ENCODE measurements around the gene MINDY2.

MINDY2 gene

DNA sequence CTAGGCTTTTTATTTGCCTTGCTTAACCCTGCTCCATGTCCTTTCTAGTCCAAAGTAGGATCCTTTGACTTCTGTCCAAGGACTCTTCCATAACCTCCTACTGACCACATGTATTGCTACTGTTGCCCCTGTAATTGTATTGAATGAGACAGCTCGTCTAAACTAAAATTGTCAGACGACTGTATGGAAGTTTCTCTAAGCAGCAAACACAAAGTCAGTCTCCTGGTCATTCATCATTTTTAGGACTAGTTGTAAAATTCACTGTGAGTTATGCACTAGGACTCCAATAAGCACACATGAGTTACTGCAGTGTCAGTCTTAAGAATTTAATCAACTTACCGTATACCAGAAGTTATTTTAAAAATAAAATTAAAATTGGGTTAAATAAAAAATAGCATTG lies 129.5 kb downstream of the MINDY2 start:
- TF ChIP-seq ZBTB7A (IDR thresholded peaks at IDR 0.05; ENCODE audit: low read depth) (no peak), CREB1 (IDR thresholded peaks at IDR 0.05; ENCODE audit: low read depth) (no peak), NFIC (IDR thresholded peaks at IDR 0.05) (no peak)

DNA sequence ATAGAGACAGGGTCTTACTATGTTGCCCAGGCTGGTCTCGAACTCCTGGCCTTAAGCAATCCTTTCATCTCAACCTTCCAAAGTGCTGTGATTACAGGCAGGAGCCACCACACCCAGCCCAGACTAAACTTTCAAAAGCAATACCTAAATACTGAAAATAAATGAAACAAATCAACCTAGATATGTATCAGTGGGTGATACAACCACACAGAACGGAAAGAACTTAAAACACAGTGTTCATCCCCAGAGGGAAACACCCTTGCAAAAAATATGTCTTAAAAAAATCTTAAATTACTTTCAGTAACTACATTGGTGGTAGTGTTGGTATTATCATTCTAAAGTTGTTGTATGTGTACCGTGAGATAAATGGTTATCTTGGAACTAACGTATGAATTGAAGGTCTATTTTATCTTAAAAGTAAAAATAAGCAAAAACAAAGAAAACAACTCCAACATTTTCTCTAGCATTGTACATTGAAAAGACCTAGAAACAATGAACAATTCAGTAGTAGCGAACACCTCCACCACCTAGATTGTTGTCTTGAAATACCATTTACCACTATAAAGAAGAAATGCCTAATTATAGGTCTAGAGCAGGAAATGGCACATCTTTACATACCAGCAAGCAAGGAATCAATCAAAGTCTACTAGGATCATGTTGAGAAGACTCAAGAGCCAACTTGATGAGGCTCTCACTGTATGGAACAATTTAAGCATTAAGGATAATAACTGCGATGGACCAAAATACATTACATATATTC lies 137.6 kb downstream of the MINDY2 start:
- TF ChIP-seq TAF1 (IDR thresholded peaks at IDR 0.05; ENCODE audit: low read depth): no peak
- no peak for TF ChIP-seq CREB1 (IDR thresholded peaks at IDR 0.05; ENCODE audit: low read depth)
- TF ChIP-seq, protein P1, sequence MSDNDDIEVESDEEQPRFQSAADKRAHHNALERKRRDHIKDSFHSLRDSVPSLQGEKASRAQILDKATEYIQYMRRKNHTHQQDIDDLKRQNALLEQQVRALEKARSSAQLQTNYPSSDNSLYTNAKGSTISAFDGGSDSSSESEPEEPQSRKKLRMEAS (IDR thresholded peaks at IDR 0.05): no peak
- no peak for TF ChIP-seq YY1 (IDR thresholded peaks at IDR 0.05; ENCODE audit: low read depth)
- TF ChIP-seq CEBPB (IDR thresholded peaks at IDR 0.05): no peak
- no peak for TF ChIP-seq NFIC (IDR thresholded peaks at IDR 0.05)
- TF ChIP-seq, protein P2, sequence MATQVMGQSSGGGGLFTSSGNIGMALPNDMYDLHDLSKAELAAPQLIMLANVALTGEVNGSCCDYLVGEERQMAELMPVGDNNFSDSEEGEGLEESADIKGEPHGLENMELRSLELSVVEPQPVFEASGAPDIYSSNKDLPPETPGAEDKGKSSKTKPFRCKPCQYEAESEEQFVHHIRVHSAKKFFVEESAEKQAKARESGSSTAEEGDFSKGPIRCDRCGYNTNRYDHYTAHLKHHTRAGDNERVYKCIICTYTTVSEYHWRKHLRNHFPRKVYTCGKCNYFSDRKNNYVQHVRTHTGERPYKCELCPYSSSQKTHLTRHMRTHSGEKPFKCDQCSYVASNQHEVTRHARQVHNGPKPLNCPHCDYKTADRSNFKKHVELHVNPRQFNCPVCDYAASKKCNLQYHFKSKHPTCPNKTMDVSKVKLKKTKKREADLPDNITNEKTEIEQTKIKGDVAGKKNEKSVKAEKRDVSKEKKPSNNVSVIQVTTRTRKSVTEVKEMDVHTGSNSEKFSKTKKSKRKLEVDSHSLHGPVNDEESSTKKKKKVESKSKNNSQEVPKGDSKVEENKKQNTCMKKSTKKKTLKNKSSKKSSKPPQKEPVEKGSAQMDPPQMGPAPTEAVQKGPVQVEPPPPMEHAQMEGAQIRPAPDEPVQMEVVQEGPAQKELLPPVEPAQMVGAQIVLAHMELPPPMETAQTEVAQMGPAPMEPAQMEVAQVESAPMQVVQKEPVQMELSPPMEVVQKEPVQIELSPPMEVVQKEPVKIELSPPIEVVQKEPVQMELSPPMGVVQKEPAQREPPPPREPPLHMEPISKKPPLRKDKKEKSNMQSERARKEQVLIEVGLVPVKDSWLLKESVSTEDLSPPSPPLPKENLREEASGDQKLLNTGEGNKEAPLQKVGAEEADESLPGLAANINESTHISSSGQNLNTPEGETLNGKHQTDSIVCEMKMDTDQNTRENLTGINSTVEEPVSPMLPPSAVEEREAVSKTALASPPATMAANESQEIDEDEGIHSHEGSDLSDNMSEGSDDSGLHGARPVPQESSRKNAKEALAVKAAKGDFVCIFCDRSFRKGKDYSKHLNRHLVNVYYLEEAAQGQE (IDR thresholded peaks at IDR 0.05; ENCODE audit: low read depth): no peak
- no peak for TF ChIP-seq TEAD4 (IDR thresholded peaks at IDR 0.05)
- no peak for TF ChIP-seq EP300 (IDR thresholded peaks at IDR 0.05; ENCODE audit: borderline replicate concordance)
- no peak for TF ChIP-seq RAD21 (IDR thresholded peaks at IDR 0.05; ENCODE audit: low read depth)
- TF ChIP-seq, protein P3, sequence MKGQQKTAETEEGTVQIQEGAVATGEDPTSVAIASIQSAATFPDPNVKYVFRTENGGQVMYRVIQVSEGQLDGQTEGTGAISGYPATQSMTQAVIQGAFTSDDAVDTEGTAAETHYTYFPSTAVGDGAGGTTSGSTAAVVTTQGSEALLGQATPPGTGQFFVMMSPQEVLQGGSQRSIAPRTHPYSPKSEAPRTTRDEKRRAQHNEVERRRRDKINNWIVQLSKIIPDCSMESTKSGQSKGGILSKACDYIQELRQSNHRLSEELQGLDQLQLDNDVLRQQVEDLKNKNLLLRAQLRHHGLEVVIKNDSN (IDR thresholded peaks at IDR 0.05): no peak
- no peak for TF ChIP-seq EGR1 (IDR thresholded peaks at IDR 0.05)
- no peak for TF ChIP-seq FOXM1 (IDR thresholded peaks at IDR 0.05; ENCODE audit: borderline replicate concordance, low read depth)
- TF ChIP-seq TCF12 (IDR thresholded peaks at IDR 0.05; ENCODE audit: low read depth): no peak

DNA sequence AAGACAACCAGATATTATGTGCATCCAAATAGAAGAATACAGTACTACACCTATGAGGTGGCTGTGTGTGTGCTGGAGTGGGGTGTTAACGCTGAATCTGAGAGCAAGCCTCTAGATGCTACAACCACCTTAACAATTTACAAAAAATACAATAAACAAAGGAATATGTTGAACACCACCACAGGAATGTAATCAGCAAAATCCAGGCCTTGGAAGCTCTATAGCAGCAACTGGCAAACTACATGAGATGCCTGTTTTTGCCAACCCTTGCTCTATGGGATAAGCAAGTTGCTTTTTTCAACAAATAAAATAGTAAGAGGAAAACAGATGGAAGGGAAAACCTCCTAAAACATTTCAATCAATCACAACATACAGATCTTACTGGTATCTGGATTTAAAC lies 138.5 kb downstream of the MINDY2 start:
- TF ChIP-seq TEAD4 (IDR thresholded peaks at IDR 0.05): no peak
- no peak for TF ChIP-seq RAD21 (IDR thresholded peaks at IDR 0.05; ENCODE audit: low read depth)
- TF ChIP-seq, protein P1 (IDR thresholded peaks at IDR 0.05): no peak
- TF ChIP-seq, protein P2 (IDR thresholded peaks at IDR 0.05; ENCODE audit: low read depth): no peak
- TF ChIP-seq CEBPB (IDR thresholded peaks at IDR 0.05): no peak
- no peak for TF ChIP-seq YY1 (IDR thresholded peaks at IDR 0.05; ENCODE audit: low read depth)
- TF ChIP-seq FOXM1 (IDR thresholded peaks at IDR 0.05; ENCODE audit: borderline replicate concordance, low read depth): no peak
- TF ChIP-seq, protein P3 (IDR thresholded peaks at IDR 0.05): no peak
- no peak for TF ChIP-seq ZBTB7A (IDR thresholded peaks at IDR 0.05; ENCODE audit: low read depth)
- TF ChIP-seq EGR1 (IDR thresholded peaks at IDR 0.05): no peak
- no peak for TF ChIP-seq TCF12 (IDR thresholded peaks at IDR 0.05; ENCODE audit: low read depth)
- no peak for TF ChIP-seq CREB1 (IDR thresholded peaks at IDR 0.05; ENCODE audit: low read depth)
- TF ChIP-seq TAF1 (IDR thresholded peaks at IDR 0.05; ENCODE audit: low read depth): no peak
- TF ChIP-seq EP300 (IDR thresholded peaks at IDR 0.05; ENCODE audit: borderline replicate concordance): no peak
- TF ChIP-seq NFIC (IDR thresholded peaks at IDR 0.05): no peak

DNA sequence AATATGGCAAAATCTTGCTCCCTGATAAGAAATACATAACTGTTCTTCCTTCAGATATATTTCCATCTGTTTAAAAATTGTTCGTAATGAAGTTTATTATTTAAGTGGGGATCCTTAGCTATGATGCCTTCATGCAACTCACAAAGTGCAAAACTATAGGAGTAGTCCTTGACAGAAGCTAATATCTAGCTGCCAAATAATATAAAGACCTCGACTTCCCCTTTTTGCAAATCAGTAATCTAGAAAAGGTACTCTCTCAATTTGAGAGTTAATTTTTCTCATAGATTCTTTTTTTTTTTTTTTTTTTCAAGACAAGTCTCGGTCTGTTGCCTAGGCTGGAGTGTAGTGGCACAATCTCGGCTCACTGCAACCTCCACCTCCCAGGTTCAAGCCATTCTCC lies 139.4 kb downstream of the MINDY2 start:
- TF ChIP-seq TAF1 (IDR thresholded peaks at IDR 0.05; ENCODE audit: low read depth) (no peak), TEAD4 (IDR thresholded peaks at IDR 0.05) (no peak), TCF12 (IDR thresholded peaks at IDR 0.05; ENCODE audit: low read depth) (no peak), FOXM1 (IDR thresholded peaks at IDR 0.05; ENCODE audit: borderline replicate concordance, low read depth) (no peak), CEBPB (IDR thresholded peaks at IDR 0.05) (no peak)
- TF ChIP-seq, protein P1 (IDR thresholded peaks at IDR 0.05): no peak
- TF ChIP-seq, protein P3 (IDR thresholded peaks at IDR 0.05): no peak
